Fibroblast of skin of left biceps (primary cell): Measurements from ENCODE around the gene CTNND2.
"Not testable (repeated sequence)": the region's sequence is repeated elsewhere in the genome, so short reads cannot be mapped to it uniquely, and the experiment has no call there.

Experiments
- DNase-seq, 2 experiments: peaks; one replicate each; pipeline ENCODE4 v3.0.0-alpha.2; 2013; ENCODE audit warnings: low read depth in 2 of 2

Gene CTNND2

GRCh38 chr5:11679676-11680075, 224.6 kb downstream of the CTNND2 start:
- no peak for DNase-seq

DNA sequence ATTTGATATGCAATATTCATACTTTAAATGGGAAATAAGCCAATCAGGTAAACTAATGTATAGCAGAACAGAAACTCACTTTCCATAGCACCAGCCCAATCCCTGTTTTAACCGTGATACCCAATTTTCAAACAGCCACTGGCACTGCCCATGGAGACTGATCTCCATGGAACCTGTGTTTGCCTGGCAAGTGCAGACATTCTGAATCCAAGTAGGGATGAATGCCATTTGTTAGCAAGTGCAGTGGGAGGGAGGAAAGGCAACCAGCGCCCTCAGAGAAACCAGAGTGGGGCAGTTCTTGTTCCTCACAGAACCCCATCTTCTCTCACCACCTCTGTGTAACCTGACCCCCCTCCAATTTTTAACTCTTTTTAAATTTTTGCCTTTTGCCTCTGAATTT, 229.1 kb downstream of the CTNND2 start:
- no peak for DNase-seq

GRCh38 chr5:11672385-11673085, 231.7 kb downstream of the CTNND2 start:
- no peak for DNase-seq

GRCh38 chr5:11658376-11658775, 245.9 kb downstream of the CTNND2 start:
- DNase-seq: no peak

DNA sequence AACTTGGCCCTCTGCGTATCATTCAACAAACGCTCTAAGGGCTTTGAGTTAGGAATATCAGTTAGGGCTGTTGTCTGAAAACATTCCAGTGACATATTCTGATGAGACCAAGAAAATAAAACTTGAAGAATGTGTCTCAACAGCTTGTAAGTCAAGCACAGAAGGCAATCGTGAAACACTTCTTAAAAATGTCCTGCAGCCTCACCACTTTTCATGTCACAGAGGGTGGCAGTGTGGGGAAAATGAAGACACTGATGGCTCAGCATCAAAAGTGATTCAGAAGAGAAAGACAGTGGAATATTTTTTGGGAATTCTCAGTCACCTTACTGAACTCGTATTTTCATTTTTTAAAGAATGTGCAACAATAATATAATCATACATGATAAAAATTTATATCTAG, 247.3 kb downstream of the CTNND2 start:
- DNase-seq: no peak

GRCh38 chr5:11655681-11656080, 248.6 kb downstream of the CTNND2 start:
- no peak for DNase-seq

GRCh38 chr5:11650936-11651335, 253.3 kb downstream of the CTNND2 start:
- DNase-seq: no peak

DNA sequence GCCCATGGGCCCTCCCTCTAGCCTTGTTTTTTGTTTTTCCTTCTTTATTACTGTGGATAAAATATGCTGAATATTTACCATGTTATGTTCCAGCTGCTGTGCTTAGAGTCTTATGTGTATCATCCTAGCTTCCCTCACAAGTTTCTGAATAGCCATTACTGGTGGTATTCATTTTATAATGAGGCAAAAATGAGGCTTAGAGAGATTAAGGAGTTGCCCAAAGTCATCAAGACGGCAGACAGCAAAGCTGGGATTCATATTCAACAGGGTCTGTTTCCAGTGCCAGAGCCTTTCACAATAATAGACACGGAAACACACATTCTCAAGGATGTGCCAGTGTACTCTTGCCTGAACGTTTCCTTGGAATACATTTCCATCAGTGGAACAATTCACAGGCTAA, 258.1 kb downstream of the CTNND2 start:
- DNase-seq: no peak

- no peak for DNase-seq
These were observed 261.8 kb downstream of the CTNND2 start for GRCh38 chr5:11642438-11642837.

GRCh38 chr5:11640158-11640873, 263.9 kb downstream of the CTNND2 start:
- no peak for DNase-seq

- DNase-seq: no peak
These were observed 281.5 kb downstream of the CTNND2 start for GRCh38 chr5:11622785-11623184.

GRCh38 chr5:11620172-11620571, 284.1 kb downstream of the CTNND2 start:
- DNase-seq: no peak

DNA sequence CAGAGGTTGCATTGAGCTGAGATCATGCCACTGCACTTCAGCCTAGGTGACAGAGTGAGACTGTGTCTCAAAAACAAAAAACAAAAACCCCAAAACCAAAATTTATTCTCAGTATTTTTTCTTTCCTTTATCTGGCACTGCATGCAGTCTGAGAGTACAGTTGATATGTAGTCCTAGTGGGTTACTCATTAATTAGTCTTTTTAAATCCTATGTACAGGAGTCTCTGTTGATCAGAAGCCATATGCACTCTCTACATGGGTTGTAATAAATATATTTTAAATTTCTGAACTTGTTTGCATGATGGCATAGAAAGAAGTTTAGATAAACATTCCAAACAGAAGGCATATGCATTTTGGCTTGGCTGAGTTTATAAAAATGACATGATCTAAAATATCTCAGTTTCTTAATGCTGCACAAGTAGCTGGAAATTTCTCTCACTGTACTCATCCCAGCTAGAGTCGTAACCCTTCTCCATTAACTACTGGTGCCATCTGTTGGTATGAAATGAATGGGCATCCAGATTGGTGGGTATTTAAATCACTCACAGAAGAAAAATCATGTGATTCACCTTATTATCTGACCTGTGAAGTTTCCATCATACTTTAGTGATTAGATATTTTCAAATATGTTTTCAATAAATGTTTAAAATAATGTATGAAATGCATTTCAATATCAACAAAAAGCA, 284.8 kb downstream of the CTNND2 start:
- DNase-seq: no peak

DNA sequence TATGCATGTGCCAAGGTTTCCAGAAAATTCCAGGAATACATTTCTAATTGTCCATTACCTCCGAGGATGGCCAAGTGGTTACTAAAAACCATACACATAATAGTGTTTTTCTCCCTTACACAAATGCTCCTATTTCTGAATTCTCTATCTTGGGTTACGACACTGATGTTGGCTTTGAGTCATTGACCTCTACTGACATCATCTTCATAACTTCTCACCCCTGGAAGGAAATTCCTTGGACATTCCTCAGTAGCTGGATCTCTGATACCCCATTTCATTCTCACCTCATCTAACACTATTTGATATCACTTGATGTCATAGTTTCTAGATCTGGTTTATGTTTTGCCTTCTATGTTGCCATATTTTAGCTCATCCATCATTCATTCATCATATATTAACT, 287.2 kb downstream of the CTNND2 start:
- no peak for DNase-seq

GRCh38 chr5:11616624-11617023, 287.6 kb downstream of the CTNND2 start:
- not testable (repeated sequence) for DNase-seq

DNA sequence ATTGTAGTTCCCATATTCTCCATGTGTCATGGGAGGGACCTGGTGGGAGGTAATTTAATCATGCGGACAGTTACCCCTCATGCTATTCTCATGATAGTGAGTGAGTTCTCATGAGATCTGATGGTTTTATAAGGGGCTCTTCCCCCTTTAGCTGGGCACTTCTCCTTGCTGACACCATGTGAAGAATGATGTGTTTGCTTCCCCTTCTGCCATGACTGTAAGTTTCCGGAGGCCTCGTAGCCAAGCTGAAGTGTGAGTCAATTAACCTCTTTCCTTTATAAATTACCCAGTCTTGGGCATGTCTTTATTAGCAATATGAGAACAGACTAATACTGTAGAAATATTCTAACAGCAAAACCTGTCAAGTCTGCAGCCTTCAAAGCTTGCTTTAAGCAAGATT, 293.2 kb downstream of the CTNND2 start:
- no peak for DNase-seq

DNA sequence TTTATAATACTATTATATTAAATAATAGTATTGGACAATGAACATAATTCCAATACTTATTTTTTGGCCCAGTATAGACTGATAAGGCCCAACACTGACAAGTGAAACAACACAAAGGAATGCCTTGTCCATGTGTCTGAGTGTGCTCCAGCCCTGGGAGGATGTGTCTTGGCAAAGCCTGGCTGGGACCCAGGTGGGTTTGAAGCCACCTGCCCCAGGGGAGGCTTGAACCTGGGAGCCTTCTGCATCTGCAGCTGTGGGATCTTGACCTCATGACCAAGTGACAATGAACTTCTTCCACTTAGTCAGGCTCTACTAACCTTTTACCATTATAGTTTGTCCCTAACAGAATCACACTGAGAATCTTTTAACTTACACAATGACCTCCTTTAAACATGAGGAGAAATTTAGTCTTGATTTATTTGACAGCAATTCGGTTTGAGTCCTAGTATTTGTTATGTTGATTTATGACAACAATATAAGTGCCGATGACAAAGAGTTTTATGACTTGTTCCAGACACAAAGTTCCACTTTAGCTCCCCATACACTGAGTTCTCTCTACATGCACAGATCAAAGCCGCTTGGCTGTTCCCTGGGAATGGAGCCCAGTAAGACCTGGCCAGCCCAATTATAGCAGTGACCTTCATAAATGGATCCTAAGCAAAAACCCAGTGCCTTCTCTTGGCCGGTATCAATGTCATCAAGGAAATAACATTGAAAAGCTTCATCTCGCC, 294.5 kb downstream of the CTNND2 start:
- no peak for DNase-seq

DNA sequence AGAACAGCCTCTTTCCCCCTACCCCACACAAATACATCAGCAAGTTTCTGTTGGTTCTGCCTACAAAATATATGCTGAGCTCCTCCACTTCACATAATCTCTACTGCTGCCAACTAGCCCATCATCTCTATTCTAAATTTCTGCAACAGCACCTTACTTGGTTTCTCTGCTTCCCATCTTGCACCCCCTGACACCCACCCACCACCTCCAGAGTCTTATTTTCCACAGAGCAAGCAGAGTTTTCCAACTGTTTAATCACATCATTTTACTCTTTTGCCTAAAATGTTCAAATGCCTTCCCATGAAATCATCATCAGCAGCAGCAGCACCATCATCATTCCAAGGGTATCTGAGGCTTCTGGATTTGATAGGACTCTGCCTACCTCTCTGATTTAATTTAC, 295.7 kb downstream of the CTNND2 start:
- DNase-seq: no peak

DNA sequence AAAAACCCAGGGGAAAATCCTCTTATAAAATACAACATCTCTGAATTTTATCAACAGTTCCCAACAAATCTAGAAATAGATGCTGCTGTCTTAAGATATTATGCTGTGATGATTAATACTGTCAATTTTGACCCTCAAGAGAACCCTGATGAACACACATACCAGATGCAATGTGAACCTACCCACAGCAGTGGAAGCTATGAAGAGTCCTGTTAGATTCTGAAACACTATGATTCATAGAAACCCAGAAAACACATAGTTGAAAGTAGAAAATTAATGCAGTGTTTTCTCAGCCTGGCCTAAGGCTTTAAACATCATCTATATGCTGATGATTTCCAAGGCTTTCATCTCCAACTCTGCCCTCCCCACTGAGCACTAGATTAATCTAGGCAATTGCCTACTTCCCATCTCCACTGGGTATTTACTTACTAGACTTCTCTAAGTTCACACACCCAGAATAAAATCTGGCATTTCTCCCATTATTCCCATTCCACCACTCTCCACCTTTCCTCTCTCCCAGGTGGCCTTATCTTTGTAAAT, 296.2 kb downstream of the CTNND2 start:
- DNase-seq: no peak

- DNase-seq: no peak
These were observed 301.9 kb downstream of the CTNND2 start for GRCh38 chr5:11602298-11602697.

GRCh38 chr5:11599499-11599898, 304.7 kb downstream of the CTNND2 start:
- DNase-seq: no peak

DNA sequence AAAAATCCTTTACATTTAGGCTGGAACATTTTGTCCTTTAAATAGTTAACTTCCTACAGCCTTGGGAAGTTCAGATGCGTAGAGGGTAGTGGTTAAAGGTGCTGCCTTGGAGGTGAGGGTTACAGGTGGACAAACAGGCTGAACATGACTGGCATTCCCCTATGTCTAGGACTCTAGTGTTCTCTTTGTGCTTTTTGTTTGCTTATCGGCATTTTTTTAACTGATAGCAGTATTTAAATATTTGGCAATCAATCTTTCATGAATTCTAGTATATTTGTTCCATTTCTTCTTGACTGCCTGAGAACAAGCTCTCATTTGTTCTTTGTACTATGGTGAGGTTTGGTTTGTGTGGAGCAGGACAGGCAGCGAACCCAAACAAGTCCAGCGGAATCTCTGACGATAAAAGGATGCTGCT, 307.6 kb downstream of the CTNND2 start:
- no peak for DNase-seq
